ENCODE data around the gene SPAM1.

DNA sequence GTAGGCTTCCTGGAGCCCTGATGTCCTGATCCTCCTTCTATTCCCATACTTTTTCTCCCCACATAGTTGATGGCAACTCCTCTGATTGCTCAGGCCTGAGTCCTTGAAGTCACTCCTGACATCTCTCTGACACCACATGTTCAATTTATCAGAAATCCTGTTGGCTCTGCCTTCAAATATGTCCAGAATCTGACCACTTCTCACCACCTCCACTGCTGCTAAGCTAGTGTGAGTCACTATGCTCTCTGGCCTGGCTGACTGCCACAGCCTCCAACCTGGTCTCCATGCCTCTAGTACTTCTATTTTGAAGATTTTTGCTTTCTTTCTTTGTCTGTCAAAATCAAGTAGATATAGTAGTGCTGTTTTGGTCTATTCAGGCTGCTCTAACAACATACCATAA lies 54.8 kb downstream of the SPAM1 start:
- TF ChIP-seq CTCF (IDR thresholded peaks at IDR 0.05 in 4 of 5, conservative IDR thresholded peaks at IDR 0.05 in 1 of 5): no peak
- TF ChIP-seq POLR2A (IDR thresholded peaks at IDR 0.05): no peak
